ENCODE measurements around the gene POM121C.
"Not testable (repeated sequence)": the region's sequence is repeated elsewhere in the genome, so short reads cannot be mapped to it uniquely, and the experiment has no call there.

POM121C gene

DNA sequence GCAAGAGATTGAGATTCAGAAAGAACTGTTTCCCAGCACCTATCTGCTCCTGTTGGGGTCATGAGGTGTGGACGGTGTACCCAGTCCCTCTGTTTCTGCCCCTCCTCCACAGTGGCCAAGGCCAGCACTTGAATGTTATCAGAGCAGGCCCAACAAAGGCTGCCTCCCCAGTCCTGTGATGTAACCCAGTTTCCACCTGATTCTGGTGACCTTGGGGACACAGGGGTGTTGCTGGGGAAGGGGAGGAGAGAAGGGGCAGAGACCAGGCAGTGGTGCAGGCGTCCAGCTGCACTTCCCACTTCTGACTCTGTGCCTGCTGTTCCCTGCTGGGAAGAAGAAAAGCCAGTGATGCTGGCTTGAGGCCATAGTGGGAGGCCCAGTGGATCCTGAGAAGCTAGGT is 88.2 kb downstream of the POM121C start:
- not testable (repeated sequence) for H3K27me3 ChIP-seq (ENCODE audit: control insufficient read depth in 1 of 2, insufficient read depth in 2 of 2, low read length in 2 of 2); H3K9me3 ChIP-seq (ENCODE audit: control insufficient read depth in 1 of 2, low read length in 2 of 2); H3K4me3 ChIP-seq (ENCODE audit: low read depth in 1 of 2, low read length in 2 of 2); H3K9ac ChIP-seq (ENCODE audit: low read depth in 1 of 2, low read length in 2 of 2); H3K36me3 ChIP-seq (ENCODE audit: control insufficient read depth in 1 of 2, insufficient read depth in 2 of 2, low read length in 2 of 2); H3K4me1 ChIP-seq (ENCODE audit: control insufficient read depth in 1 of 2, insufficient read depth in 2 of 2, low read length in 2 of 2); H3K27ac ChIP-seq (ENCODE audit: low read depth, low read length)

DNA sequence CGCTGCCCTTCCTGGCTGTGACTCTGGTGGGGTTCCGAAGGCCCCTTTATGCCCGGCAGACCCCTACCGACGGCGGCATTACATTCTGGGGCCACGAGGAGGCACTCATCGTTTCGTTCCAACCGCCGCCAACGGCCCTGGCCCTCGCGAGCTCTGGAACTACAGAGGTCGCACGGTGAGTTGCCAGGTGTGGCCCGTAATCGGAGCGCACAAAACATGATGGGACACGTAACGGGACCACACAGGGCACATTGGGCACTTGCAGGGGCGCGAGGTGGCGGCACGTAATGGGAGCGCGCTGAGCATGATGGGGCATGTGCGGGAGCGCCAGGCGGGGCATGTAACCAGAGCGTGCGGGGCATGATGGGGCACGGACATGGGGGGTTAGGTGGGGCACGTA is 90.8 kb downstream of the POM121C start, which contains the start of gene TRIM73:
TRIM73 (plus strand) TSS at position 301 of the 400 bp plus-strand sequence. CDS start 3,305 bp downstream, outside the sequence.
- H3K36me3 ChIP-seq (ENCODE audit: control insufficient read depth in 1 of 2, insufficient read depth in 2 of 2, low read length in 2 of 2); H3K4me1 ChIP-seq (ENCODE audit: control insufficient read depth in 1 of 2, insufficient read depth in 2 of 2, low read length in 2 of 2); H3K27ac ChIP-seq (ENCODE audit: low read depth, low read length); H3K4me3 ChIP-seq (ENCODE audit: low read depth in 1 of 2, low read length in 2 of 2); H3K9me3 ChIP-seq (ENCODE audit: control insufficient read depth in 1 of 2, low read length in 2 of 2); H3K27me3 ChIP-seq (ENCODE audit: control insufficient read depth in 1 of 2, insufficient read depth in 2 of 2, low read length in 2 of 2); H3K9ac ChIP-seq (ENCODE audit: low read depth in 1 of 2, low read length in 2 of 2): not testable (repeated sequence)

DNA sequence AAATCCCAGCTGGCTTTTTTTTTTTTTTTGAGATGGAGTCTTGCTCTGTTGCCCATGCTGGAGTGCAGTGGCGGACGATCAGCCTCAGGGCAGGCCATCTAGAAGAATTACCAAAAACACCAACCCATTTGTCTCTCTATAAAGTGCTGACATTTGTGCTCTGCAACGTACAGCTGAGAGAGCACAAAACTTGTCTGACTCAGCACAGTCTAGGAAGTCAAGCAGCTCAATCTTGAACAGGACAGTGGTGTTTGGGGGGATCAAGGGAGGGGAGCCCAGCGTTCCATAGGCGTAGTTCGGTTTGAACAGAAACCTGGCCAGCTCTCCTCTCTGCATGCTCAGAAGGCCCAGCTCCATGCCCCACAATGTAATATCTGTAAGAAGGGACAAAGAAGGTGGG is 92.9 kb downstream of the POM121C start:
- not testable (repeated sequence) for H3K4me3 ChIP-seq (ENCODE audit: low read depth in 1 of 2, low read length in 2 of 2); H3K27ac ChIP-seq (ENCODE audit: low read depth, low read length); H3K36me3 ChIP-seq (ENCODE audit: control insufficient read depth in 1 of 2, insufficient read depth in 2 of 2, low read length in 2 of 2); H3K27me3 ChIP-seq (ENCODE audit: control insufficient read depth in 1 of 2, insufficient read depth in 2 of 2, low read length in 2 of 2); H3K9ac ChIP-seq (ENCODE audit: low read depth in 1 of 2, low read length in 2 of 2); H3K4me1 ChIP-seq (ENCODE audit: control insufficient read depth in 1 of 2, insufficient read depth in 2 of 2, low read length in 2 of 2); H3K9me3 ChIP-seq (ENCODE audit: control insufficient read depth in 1 of 2, low read length in 2 of 2)

DNA sequence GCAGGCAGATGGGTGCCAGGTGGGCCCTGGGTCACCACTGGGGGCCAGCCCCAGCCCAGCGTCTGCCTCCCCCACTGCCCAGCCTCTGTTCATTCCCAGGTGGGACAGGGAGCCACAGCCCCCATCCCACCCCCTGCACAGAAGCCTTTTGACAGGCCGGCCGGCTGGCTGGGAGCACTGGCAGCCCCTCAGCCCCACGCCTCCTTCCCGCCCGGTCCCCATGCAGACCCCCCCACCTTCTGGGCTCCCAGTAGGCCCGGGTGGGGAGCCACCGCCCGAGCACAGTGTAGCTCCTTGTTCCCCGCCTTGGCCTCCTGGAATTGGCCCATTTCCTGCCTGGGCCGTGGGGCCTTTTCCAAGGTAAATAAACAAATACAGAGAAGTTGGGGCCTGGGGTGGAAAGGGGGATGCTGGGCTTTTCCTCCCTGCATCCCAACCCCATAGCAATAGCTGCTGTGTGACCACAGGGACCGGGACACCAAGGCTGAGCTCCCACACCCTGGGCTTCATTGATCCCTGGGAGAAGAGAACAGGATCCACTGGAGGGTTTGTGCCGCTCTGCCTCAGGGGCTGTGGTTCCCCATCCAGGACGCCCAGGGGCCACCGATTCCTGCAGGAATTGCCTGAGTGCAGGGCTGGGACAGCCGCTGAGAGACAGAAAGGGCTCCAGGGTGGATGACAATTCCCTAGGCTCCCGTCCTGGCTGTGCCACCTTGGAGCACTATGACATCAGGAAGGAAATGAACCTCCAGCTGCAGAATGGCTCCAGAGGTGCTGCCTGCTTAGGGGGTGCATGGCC is 111.4 kb downstream of the POM121C start:
- H3K27ac ChIP-seq (ENCODE audit: low read depth, low read length); H3K27me3 ChIP-seq (ENCODE audit: control insufficient read depth in 1 of 2, insufficient read depth in 2 of 2, low read length in 2 of 2); H3K4me1 ChIP-seq (ENCODE audit: control insufficient read depth in 1 of 2, insufficient read depth in 2 of 2, low read length in 2 of 2); H3K4me3 ChIP-seq (ENCODE audit: low read depth in 1 of 2, low read length in 2 of 2); H3K9me3 ChIP-seq (ENCODE audit: control insufficient read depth in 1 of 2, low read length in 2 of 2); H3K9ac ChIP-seq (ENCODE audit: low read depth in 1 of 2, low read length in 2 of 2); H3K36me3 ChIP-seq (ENCODE audit: control insufficient read depth in 1 of 2, insufficient read depth in 2 of 2, low read length in 2 of 2): not testable (repeated sequence)

DNA sequence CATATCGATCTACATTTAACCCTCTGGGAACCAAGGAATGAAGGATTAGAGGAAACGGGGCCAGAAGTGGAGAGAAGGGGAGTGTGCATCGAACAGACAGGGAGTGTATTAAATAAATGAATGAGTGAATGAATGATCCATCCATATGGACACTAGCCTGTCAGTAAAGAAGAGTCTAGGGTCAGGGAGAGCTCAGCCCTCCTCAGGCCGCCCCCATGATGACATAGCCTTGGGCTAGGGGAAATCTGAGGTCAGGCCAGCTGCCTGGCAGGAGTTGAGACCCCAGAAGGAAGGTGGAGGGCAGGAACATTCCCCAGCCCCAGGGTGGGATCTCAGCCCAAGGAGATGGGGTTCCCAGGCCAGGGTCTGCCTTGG is 112.0 kb downstream of the POM121C start:
- H3K9me3 ChIP-seq (ENCODE audit: control insufficient read depth in 1 of 2, low read length in 2 of 2); H3K4me1 ChIP-seq (ENCODE audit: control insufficient read depth in 1 of 2, insufficient read depth in 2 of 2, low read length in 2 of 2); H3K36me3 ChIP-seq (ENCODE audit: control insufficient read depth in 1 of 2, insufficient read depth in 2 of 2, low read length in 2 of 2); H3K4me3 ChIP-seq (ENCODE audit: low read depth in 1 of 2, low read length in 2 of 2); H3K9ac ChIP-seq (ENCODE audit: low read depth in 1 of 2, low read length in 2 of 2); H3K27me3 ChIP-seq (ENCODE audit: control insufficient read depth in 1 of 2, insufficient read depth in 2 of 2, low read length in 2 of 2); H3K27ac ChIP-seq (ENCODE audit: low read depth, low read length): not testable (repeated sequence)

DNA sequence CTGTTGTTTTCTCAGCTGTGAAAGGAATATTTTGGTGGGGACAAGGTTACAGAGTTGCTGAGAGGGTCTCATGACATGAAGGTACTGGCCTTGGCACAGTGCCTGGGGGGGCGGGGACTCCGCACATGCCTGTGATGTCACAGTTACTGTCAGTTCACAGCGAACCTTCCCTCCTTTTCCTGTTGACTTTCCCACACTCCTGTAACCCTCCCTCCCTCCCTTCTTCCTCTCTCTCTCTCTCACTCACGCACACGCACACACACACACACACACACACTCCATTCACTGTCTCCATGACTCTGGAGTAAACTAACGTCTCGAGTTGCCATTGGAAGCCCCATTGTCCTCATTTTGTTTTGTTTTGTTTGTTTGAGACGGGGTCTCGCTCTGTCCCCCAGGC is 118.8 kb downstream of the POM121C start:
- H3K9me3 ChIP-seq (ENCODE audit: control insufficient read depth in 1 of 2, low read length in 2 of 2); H3K27me3 ChIP-seq (ENCODE audit: control insufficient read depth in 1 of 2, insufficient read depth in 2 of 2, low read length in 2 of 2); H3K36me3 ChIP-seq (ENCODE audit: control insufficient read depth in 1 of 2, insufficient read depth in 2 of 2, low read length in 2 of 2); H3K4me3 ChIP-seq (ENCODE audit: low read depth in 1 of 2, low read length in 2 of 2); H3K27ac ChIP-seq (ENCODE audit: low read depth, low read length); H3K4me1 ChIP-seq (ENCODE audit: control insufficient read depth in 1 of 2, insufficient read depth in 2 of 2, low read length in 2 of 2); H3K9ac ChIP-seq (ENCODE audit: low read depth in 1 of 2, low read length in 2 of 2): not testable (repeated sequence)
